ENCODE data around the gene RPL3.
"Not testable (repeated sequence)": the region's sequence is repeated elsewhere in the genome, so short reads cannot be mapped to it uniquely, and the experiment has no call there.

Gene RPL3

GRCh38 chr22:39352306-39352891 lies 33.0 kb upstream of the RPL3 start:
- DNase-seq (ENCODE audit: low read depth in 2 of 2, low spot score in 1 of 2) = no peak

GRCh38 chr22:39351689-39352214 lies 32.3 kb upstream of the RPL3 start:
- DNase-seq (ENCODE audit: low read depth in 2 of 2, low spot score in 1 of 2) = no peak

- DNase-seq (ENCODE audit: low read depth in 2 of 2, low spot score in 1 of 2) = no peak
Observed at GRCh38 chr22:39350757-39351688, 31.6 kb upstream of the RPL3 start.

GRCh38 chr22:39349967-39350726 lies 30.7 kb upstream of the RPL3 start, which contains the start of gene SYNGR1:
TSS of gene SYNGR1 (plus strand) at chr22:39349991. CDS start at chr22:39350011, 20 bp downstream.
- DNase-seq (ENCODE audit: low read depth in 2 of 2, low spot score in 1 of 2) = no peak

- DNase-seq (ENCODE audit: low read depth in 2 of 2, low spot score in 1 of 2) = no peak
Observed at GRCh38 chr22:39349506-39349966, 30.1 kb upstream of the RPL3 start.

GRCh38 chr22:39348909-39349505 lies 29.6 kb upstream of the RPL3 start:
- DNase-seq (ENCODE audit: low read depth in 2 of 2, low spot score in 1 of 2) = no peak

GRCh38 chr22:39345231-39345630 lies 25.8 kb upstream of the RPL3 start:
- no peak for DNase-seq (ENCODE audit: low read depth in 2 of 2, low spot score in 1 of 2)

GRCh38 chr22:39344046-39344390 lies 24.6 kb upstream of the RPL3 start:
- DNase-seq (ENCODE audit: low read depth in 2 of 2, low spot score in 1 of 2) = no peak

- DNase-seq (ENCODE audit: low read depth in 2 of 2, low spot score in 1 of 2) = no peak
Observed at GRCh38 chr22:39343259-39344045, 24.0 kb upstream of the RPL3 start.

- DNase-seq (ENCODE audit: low read depth in 2 of 2, low spot score in 1 of 2) = no peak
Observed at GRCh38 chr22:39341179-39341578, 21.8 kb upstream of the RPL3 start.

GRCh38 chr22:39339775-39340174 lies 20.4 kb upstream of the RPL3 start:
- DNase-seq (ENCODE audit: low read depth in 2 of 2, low spot score in 1 of 2) = not testable (repeated sequence)

GRCh38 chr22:39336411-39336810 lies 17.0 kb upstream of the RPL3 start:
- no peak for DNase-seq (ENCODE audit: low read depth in 2 of 2, low spot score in 1 of 2)

- no peak for DNase-seq (ENCODE audit: low read depth in 2 of 2, low spot score in 1 of 2)
Observed at GRCh38 chr22:39332441-39333064, 13.1 kb upstream of the RPL3 start.

GRCh38 chr22:39330553-39330952 lies 11.1 kb upstream of the RPL3 start:
- DNase-seq (ENCODE audit: low read depth in 2 of 2, low spot score in 1 of 2) = not testable (repeated sequence)

GRCh38 chr22:39327995-39328754 lies 8.8 kb upstream of the RPL3 start:
- DNase-seq (ENCODE audit: low read depth in 2 of 2, low spot score in 1 of 2) = no peak

- no peak for DNase-seq (ENCODE audit: low read depth in 2 of 2, low spot score in 1 of 2)
Observed at GRCh38 chr22:39325392-39325932, 6.0 kb upstream of the RPL3 start.

GRCh38 chr22:39320616-39321029 lies 1.2 kb upstream of the RPL3 start:
- DNase-seq (ENCODE audit: low read depth in 2 of 2, low spot score in 1 of 2) = not testable (repeated sequence)

- no peak for DNase-seq (ENCODE audit: low read depth in 2 of 2, low spot score in 1 of 2)
Observed at GRCh38 chr22:39318507-39319283, 728 bp downstream of the RPL3 start.
